CD4-positive, alpha-beta T cell treated with Interleukin-10 for 1 hour (primary cell): ENCODE measurements around the gene CNTRL.
A peak's percentile ranks its signal among the peaks of the same experiment; 100 is the strongest.
"Not testable (repeated sequence)": the region's sequence is repeated elsewhere in the genome, so short reads cannot be mapped to it uniquely, and the experiment has no call there.

Source experiments
- DNase-seq: peaks from one replicate; pipeline ENCODE4 v3.0.0-alpha.2; 2020

CNTRL gene

DNA sequence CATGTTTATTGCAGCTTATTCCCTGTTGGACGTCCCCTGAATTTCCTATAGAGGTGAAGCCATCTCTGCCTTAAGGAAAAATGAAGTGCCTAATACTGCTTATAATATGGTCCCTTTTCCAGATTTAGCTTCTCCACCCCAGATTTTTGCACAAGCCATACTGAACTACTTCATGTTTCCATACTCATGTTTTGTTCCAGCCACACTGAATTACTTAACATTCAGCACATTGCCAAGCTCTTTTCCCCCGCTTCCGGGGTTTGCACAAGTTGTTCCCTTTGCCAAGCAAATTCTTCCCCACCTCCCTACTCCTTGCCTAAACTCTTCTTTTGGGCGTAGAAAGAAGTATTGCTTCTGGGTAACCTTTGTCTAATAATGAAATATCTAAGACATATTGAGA lies 1.7 kb upstream of the CNTRL start:
- DNase-seq, result no peak

DNA sequence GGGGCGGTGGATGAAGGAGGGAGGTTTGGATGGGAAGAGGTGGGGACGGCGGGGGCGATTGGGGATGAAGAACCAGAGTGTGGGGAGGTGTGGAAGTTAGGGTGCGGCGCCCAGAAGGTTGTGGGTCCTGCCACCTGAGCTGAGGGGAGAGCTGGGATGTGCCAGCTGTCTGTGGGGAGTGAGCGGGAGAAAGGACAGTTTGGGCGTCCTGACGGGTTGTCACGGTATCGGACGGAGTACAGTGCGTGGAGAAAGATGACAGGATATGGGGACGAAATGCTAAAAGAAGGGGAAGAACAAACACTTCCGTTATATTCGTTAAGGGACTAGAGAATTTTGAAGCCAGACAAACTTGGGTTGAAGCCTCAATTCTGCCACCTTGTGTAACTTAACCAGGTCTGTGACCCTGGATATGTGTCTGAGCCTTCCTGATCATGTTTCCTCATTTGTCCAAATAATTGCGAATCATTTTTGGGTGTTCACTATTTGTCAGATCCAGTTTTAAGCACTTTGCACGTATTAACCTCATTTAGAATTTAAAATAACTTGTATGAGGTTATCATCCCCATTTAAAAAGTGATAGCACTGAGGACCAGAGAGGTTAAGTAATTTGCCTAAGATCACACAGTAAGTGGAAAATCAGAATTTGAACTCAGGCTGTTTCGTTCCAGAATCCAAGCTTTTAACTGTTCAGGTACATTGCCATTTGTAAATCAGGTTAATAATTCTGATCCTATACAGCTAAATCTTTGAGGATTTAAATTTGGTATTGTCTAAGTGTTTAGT lies 689 bp downstream of the CNTRL start:
- DNase-seq, result peak; percentile 50

DNA sequence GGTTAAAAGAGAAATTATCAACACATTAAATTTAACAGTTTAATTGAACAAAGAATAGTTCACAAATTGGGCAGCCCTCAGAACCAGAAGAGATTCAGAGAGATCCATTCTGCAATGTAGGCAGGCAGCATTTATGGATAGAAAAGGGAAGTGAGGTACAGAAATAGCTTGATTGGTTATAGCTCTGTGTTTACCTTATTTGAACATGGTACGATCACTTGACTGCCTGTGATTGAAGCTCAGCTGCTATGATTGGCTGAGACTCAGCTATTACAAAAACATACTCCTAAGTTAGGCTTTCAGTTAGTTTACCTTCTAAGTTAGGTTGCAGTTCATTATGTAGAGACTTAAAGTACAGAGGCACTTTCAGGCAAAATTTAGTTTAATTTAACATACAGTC lies 7.3 kb downstream of the CNTRL start:
- DNase-seq, result no peak

DNA sequence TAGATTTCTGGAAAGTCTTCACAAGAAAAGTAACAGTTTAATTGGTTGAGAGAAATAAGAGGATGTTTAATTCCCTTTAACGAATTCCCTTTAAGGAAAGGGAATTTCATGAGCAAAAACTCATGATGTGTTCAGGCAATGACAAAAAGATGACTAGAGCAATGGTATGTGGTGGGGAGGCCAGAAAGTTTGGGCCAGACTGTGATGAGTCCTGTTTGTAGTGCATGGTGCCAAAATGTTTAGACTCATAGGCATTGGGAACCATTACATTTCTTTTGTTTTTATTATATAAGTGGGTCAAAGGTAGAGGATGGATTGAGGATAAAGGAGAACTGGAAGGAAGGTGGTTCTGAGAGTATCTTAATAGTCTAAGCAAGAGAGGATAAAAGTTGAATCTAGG lies 10.9 kb downstream of the CNTRL start:
- no peak for DNase-seq

DNA sequence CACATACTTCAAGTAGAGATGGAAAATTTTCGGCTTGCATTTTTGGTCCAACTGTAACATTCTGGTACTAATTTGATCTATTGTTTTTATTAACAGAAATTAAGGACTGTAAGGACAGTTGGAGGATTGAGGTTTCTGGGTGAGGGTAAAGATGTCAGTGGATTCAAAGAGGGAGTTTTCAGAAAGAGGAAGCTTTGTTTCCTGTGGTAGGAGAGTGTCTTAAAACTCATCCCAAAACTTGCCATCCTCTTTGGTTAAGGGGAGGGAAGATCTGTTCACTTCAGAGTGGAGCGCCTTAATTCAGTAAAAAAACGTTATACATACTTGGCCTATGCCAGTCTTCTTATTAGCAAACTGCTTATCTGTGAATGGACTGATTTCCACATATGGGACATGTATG lies 13.8 kb downstream of the CNTRL start:
- DNase-seq, result no peak

DNA sequence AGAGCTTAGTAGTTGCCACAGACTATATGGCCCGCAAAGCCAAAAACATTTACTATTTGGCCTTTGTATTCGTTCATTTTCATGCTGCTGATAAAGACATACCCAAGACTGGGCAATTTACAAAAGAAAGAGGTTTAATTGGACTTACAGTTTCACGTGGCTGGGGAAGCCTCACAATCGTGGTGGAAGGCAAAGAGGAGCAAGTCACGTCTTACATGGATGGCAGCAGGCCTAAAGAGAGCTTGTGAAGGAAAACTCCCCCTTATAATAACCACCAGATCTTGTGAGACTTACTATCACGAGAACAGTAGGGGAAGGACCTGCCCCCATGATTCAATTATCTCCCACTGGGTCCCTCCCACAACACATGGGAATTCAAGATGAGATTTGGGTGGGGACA lies 16.0 kb downstream of the CNTRL start:
- DNase-seq, result not testable (repeated sequence)

DNA sequence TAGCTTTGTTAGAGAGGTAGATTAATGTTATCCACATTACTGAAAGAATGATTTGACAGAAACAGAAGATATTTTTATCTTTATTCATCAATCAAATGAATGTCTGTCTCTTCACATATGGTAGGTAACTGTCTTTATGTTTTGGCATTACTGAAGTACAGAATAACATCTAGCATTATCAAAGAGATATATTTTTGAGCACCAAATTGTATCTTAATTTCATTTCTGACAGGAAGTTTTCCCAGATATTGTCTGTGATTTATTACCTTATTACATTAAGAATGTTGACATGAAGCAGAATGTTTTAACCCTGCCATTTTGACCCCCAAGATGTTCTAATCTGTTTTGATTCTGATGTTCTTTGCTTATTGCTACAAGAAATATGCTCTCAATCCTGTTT lies 20.3 kb downstream of the CNTRL start:
- no peak for DNase-seq

DNA sequence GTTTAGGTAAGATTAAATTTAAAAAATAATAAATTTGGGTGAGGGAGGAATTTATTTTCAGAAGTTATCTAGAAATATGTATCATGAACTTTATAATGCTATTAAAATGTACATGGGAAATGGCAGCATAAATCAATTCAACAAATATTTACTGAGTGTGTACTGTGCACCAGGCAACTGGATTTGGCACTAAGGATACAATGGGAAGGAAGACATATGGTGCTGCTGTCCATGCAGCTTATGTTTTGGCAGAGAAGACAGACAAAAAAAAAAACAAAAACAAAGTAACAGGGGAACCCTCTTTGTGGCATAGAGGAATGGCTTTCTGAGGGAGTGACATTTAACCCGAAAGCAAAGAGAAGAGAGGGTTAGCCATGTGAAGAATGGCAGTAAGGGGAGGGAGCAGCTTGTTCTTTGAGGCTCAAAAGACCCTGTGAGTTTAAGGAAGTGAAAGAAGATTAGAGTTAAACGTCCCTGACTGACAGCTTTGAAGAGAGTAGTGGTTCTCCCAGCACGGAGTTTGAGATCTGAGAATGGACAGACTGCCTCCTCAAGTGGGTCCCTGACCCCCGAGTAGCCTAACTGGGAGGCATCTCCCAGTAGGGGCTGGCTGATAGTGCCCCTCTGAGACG lies 23.9 kb downstream of the CNTRL start:
- DNase-seq, result no peak

DNA sequence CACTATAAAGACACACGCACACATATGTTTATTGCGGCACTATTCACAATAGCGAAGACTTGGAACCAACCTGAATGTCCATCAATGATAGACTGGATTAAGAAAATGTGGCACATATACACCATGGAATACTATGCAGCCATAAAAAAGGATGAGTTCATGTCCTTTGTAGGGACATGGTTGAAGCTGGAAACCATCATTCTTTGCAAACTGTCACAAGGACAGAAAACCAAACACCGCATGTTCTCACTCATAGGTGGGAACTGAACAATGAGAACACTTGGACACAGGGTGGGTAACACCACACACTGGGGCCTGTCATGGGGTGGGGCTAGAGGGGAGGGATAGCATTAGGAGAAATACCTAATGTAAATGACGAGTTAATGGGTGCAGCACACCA lies 29.3 kb downstream of the CNTRL start:
- DNase-seq, result not testable (repeated sequence)

DNA sequence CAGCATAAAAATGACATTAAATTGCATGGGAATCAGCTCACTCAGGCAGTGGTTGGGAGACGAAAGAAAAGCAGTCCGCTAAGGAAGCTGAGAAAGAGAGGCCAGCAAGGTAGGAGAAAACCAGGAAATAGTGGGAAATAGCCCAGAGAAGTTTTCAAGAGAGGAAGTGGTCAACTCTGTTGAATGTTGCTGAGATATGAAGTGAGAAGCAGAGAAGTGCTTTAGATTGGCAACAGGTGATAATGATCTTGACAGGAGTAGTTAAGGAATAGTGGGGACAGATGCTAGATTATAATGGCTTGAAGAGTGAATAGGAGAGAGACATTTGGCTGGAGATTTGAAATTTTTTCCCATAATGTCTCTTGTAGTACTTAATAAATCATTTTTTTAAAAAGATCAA lies 30.8 kb downstream of the CNTRL start:
- DNase-seq, result no peak

DNA sequence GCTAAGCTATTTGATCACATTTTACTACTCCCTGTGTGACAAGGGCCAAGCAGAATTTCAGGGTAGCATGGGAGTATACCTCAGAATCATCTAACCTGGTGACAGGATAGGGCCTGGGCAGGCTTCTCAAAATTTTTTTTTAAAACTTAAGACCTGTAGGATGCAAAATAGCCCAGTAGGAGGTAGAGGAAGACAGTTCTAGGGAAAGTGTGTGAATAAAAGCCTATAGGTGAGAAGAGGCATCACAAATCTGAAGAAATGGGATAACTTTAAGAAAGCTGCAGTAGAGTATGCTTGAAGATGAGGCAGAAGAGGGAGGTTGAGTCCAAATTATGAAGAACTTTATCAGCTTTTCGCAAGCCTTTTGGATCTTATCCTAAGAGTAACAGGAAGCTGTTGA lies 32.3 kb downstream of the CNTRL start:
- peak; percentile 47 for DNase-seq

DNA sequence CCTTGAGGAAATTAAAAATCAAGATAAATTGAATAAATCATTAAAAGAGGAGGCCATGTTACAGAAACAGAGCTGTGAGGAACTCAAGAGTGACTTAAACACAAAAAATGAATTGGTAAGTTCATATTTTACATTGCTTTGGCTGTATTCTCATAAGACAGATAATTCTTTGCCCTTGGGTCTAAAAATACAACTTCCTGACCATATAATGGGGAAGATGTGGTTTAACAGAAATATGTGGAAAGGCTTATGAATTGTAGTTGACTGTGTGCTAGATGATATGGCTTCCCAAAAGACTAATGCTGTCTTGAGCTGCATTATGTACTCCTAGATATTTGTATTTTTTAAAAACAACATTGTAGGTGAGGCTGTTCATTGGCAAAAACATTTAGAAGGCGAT lies 33.1 kb downstream of the CNTRL start:
- no peak for DNase-seq

DNA sequence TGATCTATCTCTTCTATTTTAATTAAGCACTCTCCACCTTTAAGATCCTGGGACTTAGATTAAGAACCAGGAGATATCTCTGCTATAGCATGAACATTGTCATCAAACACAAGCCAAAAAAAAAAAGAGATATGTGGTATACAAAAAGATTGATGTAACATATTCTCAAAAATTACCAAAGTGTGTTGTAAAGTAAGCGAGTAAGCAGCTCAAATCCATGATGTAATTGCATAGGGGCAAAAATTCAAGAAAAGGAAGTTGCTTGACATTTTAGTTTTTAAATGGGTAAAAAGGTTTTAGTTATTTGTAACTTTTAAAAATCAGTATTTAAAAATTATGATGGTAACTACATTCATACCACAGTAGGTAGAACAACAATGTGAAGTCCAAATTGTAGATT lies 40.7 kb downstream of the CNTRL start:
- DNase-seq, result no peak

DNA sequence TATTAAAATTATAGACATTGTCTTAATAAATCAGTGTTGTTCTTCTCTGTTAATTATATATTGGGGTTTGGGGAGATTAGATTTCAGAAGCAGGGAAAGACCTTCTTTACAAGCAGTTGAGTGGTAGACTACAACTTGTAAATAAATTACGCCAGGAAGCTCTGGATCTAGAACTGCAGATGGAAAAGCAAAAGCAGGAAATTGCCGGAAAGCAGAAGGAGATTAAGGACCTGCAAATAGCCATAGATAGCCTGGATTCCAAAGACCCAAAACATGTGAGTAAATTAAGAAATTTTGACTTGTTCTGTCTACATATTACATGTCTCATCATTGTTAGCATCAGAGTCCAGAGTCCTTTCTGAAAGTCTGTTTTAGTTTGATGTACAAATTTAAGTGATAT lies 43.5 kb downstream of the CNTRL start:
- no peak for DNase-seq

DNA sequence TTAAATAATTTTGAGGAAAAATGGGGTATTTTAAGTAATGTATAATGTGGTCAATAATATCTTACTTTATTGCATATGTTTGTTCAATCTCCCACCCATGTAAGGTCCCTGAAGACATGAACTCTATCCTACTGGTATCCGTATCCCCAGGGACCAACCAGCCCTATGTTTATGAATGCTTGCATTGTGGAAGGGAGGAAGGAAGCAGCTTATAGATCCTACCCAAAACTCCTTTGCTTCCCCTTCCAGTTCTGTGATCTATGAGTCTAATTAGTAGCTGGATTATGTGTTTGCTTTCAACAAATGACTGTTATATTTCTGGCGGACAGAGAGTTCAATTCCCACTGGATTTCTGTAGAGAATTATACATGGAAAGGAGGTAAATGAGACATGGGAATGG lies 45.6 kb downstream of the CNTRL start:
- DNase-seq, result no peak

DNA sequence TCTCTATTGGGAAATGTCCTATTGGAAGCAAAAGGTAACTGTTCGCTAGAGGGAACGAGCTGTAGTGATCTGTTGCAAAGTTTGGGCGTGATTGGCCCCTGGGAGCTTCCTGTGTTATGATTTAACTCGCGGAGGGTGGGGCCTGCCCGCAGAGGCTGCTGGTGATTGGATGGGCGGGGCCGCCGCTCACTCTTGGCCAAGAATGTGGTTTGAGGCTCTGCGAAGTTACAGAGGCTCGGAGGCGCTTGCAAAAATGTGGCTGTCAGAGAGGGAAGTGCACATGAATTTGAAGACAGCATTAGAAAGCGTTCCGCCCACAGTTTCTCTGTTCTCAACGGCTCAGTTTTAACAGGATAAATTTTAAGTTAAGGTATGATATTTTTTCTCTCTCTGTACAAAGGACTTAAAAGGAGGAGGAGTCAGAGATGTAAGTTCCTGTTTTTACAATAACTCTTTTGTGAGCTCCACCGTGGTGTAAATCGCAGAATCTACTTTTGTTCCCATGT lies 46.9 kb downstream of the CNTRL start:
- peak; percentile 95 for DNase-seq

DNA sequence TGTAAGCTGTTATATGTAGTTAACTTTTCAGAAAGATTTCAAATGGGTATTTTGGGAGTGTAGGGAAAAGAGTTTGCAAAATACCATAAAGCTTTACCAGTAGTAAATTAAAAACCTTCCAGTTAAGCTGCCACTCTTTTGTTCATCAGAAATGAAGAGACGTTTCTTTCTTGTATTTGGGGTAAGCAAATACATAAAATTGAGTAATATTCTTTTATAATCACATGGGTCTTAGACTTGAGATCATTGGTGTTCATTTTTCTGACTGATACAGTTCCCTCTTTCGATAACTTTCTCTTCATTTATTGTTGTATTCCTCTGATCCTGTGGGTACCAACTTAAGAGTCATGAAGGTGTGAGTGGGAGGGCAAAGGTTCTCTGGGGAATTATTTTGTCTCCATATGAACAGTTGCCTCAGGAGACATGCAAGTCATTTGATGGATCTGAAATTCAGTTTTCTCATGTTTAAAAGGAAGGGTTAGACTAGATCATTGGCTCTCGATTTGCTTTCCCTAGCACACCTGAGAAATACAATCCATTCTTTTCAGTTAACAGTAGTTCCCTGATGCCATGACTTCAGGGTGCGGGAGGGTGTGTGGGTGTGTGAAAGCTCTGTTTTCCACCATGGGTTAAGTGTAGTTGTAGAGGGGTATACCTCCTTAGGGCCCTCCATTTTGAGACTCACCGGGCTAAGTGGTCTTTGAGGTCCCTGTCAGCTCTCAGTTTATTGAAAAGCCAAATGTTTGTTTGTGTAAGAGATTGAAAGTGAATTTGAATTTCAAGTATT lies 47.7 kb downstream of the CNTRL start:
- no peak for DNase-seq

DNA sequence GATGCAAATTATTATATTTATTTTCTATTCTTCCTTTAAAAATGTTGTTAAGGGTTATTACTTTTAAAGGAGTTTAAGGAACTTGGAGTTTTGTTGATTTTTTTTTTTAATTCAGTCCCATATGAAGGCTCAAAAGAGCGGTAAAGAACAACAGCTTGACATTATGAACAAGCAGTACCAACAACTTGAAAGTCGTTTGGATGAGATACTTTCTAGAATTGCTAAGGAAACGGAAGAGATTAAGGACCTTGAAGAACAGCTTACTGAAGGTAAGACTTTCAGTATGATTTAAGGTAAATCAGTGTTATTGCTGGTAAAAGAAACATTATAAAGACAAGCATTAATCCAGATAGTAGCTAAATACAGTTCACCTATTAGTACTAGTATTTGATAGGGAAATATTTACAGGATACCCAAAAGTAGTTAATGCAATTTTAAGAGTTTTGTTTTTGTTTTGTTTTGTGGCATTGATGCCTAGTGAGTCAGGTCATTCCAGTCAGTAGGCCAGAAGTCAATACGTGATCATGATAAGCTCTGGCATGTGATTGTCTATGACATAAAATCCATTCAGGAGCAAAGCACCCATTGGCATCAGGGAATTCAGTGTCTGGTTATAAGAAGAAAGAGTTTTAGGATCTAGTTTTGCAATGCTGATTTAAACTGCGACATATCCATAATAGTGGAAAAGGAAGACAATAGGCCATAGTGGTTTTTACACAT lies 49.2 kb downstream of the CNTRL start:
- DNase-seq, result no peak

DNA sequence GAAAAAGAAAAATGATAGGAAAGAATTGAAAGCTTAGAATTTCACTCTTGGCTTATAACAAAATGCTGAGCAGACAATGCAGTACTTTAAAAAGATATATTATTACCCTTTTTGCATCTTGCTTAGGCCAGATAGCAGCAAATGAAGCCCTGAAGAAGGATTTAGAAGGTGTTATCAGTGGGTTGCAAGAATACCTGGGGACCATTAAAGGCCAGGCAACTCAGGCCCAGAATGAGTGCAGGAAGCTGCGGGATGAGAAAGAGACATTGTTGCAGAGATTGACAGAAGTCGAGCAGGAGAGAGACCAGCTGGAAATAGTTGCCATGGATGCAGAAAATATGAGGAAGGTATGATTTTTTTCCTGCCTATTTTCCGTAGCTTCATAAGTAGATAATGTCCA lies 50.8 kb downstream of the CNTRL start:
- DNase-seq, result no peak

DNA sequence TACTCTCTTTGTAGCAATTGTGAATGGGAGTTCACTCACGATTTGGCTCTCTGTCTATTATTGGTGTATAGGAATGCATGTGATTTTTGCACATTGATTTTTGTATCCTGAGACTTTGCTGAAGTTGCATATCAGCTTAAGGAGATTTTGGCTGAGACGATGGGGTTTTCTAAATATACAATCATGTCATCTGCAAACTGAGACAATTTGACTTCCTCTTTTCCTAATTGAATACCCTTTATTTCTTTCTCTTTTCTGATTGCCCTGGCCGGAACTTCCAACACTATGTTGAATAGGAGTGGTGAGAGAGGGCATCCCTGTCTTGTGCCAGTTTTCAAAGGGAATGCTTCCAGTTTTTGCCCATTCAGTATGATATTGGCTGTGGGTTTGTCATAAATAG lies 54.6 kb downstream of the CNTRL start:
- DNase-seq, result not testable (repeated sequence)

DNA sequence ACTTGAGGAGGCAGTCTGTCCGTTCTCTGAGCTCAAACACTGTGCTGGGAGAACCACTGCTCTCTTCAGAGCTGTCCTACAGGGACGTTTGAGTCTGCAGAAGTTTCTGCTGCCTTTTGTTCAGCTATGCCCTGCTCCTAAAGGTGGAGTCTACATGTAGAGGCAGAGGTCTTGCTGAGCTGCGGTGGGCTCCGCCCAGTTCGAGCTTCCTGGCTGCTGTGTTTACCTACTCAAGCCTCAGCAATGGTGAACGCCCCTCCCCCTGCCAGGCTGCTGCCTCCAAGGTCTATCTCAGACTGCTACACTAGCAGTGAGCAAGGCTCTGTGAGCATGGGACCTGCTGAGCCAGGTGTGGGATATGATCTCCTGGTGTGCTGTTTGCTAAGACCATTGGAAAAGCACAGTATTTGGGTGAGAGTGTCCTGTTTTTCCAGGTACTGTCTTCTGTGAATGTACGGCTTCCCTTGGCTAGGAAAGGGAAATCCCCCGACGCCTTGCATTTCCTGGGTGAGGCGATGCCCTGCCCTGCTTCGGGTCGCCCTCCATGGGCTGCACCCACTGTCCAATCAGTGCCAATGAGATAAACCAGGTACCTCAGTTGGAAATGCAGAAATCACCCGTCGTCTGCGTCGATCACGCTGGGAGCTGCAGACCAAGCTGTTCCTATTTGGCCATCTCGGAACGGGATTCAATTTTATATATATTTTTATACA lies 58.5 kb downstream of the CNTRL start:
- peak; percentile 78 for DNase-seq

DNA sequence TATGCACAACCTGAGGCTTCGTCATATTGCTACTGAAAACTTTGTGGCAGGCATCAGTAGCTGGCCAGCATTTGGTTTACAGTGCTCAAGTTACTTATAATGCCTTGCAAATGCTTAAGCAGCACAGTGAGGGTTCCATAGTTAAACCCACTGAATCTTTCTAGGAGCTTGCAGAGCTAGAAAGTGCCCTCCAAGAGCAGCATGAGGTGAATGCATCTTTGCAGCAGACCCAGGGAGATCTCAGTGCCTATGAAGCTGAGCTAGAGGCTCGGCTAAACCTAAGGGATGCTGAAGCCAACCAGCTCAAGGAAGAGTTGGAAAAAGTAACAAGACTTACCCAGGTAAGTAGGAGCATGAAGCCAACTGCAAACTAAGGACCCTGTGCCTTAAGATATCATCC lies 60.9 kb downstream of the CNTRL start:
- DNase-seq, result no peak

DNA sequence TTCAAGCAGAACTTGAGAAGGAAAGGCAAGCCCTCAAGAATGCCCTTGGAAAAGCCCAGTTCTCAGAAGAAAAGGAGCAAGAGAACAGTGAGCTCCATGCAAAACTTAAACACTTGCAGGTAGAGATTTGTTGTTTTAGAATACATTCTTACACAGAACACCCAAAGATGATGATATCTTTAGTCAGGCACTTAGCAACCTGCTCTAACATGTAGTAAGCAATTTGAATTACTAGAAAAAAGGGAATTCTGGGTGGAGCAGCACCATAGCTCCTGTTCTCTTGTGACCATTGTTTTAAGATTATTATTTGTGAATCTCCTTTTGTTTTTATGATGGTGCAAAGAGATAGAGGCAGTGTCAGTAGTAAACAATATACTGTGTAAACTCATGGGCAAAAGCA lies 63.8 kb downstream of the CNTRL start:
- DNase-seq, result no peak
